Measurements from ENCODE around the gene SLC9A9.
A peak's percentile ranks its signal among the peaks of the same experiment; 100 is the strongest.
"Not testable (repeated sequence)": the region's sequence is repeated elsewhere in the genome, so short reads cannot be mapped to it uniquely, and the experiment has no call there.

Gene SLC9A9

GRCh38 chr3:143753006-143753405 lies 95.3 kb downstream of the SLC9A9 start:
- no peak for FAIRE-seq

- no peak for FAIRE-seq
These were observed 96.6 kb downstream of the SLC9A9 start for GRCh38 chr3:143751643-143752178.

- FAIRE-seq, result no peak
These were observed 97.4 kb downstream of the SLC9A9 start for GRCh38 chr3:143750841-143751240.

- no peak for FAIRE-seq
These were observed 98.3 kb downstream of the SLC9A9 start for GRCh38 chr3:143749926-143750325.

GRCh38 chr3:143737065-143737464 lies 111.2 kb downstream of the SLC9A9 start:
- FAIRE-seq, result no peak

- no peak for FAIRE-seq
These were observed 111.9 kb downstream of the SLC9A9 start for GRCh38 chr3:143736205-143736997.

- FAIRE-seq, result peak; percentile 99
These were observed 116.5 kb downstream of the SLC9A9 start for GRCh38 chr3:143731776-143732175.

- FAIRE-seq, result no peak
These were observed 116.9 kb downstream of the SLC9A9 start for GRCh38 chr3:143731320-143731719.

GRCh38 chr3:143727391-143727790 lies 120.9 kb downstream of the SLC9A9 start:
- FAIRE-seq, result no peak

- FAIRE-seq, result no peak
These were observed 121.5 kb downstream of the SLC9A9 start for GRCh38 chr3:143726727-143727126.

- FAIRE-seq, result no peak
These were observed 127.9 kb downstream of the SLC9A9 start for GRCh38 chr3:143720381-143720780.

- no peak for FAIRE-seq
These were observed 129.8 kb downstream of the SLC9A9 start for GRCh38 chr3:143718463-143718862.

- FAIRE-seq, result no peak
These were observed 131.5 kb downstream of the SLC9A9 start for GRCh38 chr3:143716731-143717130.

GRCh38 chr3:143712522-143712921 lies 135.7 kb downstream of the SLC9A9 start:
- FAIRE-seq, result no peak

GRCh38 chr3:143707848-143708247 lies 140.4 kb downstream of the SLC9A9 start:
- FAIRE-seq, result no peak

GRCh38 chr3:143700431-143700975 lies 147.8 kb downstream of the SLC9A9 start:
- FAIRE-seq, result no peak

GRCh38 chr3:143699424-143699823 lies 148.8 kb downstream of the SLC9A9 start:
- no peak for FAIRE-seq

- FAIRE-seq, result no peak
These were observed 149.5 kb downstream of the SLC9A9 start for GRCh38 chr3:143698682-143699303.

- FAIRE-seq, result peak; percentile 68
These were observed 150.3 kb downstream of the SLC9A9 start for GRCh38 chr3:143697975-143698374.

GRCh38 chr3:143695333-143695732 lies 152.9 kb downstream of the SLC9A9 start:
- FAIRE-seq, result not testable (repeated sequence)

GRCh38 chr3:143693506-143693905 lies 154.8 kb downstream of the SLC9A9 start:
- FAIRE-seq, result no peak

- peak; percentile 41 for FAIRE-seq
These were observed 161.6 kb downstream of the SLC9A9 start for GRCh38 chr3:143686638-143687197.

GRCh38 chr3:143685491-143685890 lies 162.8 kb downstream of the SLC9A9 start:
- FAIRE-seq, result no peak

GRCh38 chr3:143677430-143677829 lies 170.8 kb downstream of the SLC9A9 start:
- FAIRE-seq, result no peak

Measured in islet of Langerhans (tissue), 1 donor.